GM12878 (cell line): ENCODE results near the gene PARM1. TPM values are rescaled to one million over a fixed set of nuclear protein-coding genes. Genes with fewer than 3 reads are reported as not detected.

Experiments used
- CBX5 ChIP-seq: sonication (generic); IDR thresholded peaks from 2 replicates; pipeline ENCODE4 v1.6.1; 2016; ENCODE audit warnings: low read depth, moderate library complexity, mild to moderate bottlenecking, inconsistent platforms
- CREB1 ChIP-seq: IDR thresholded peaks from 2 replicates; pipeline ENCODE4 v1.6.1; 2012; ENCODE audit warnings: low read depth, mild to moderate bottlenecking, inconsistent platforms
- EED ChIP-seq: sonication (generic); IDR thresholded peaks from 2 replicates; pipeline ENCODE4 v1.6.1; 2016; ENCODE audit warnings: antibody characterized with exemption, low read depth
- ESRRA ChIP-seq: IDR thresholded peaks from 2 replicates; pipeline ENCODE4 v1.6.1; 2012; ENCODE audit warnings: mild to moderate bottlenecking, low read length, improper control_type of control experiment
- FOS ChIP-seq: IDR thresholded peaks from 3 replicates; pipeline ENCODE4 v1.6.1; 2011; ENCODE audit warnings: borderline replicate concordance; ENCODE audit not compliant: insufficient read length; ENCODE audit errors: extremely low read depth
- HDAC6 ChIP-seq: fragments of 200-600 bp; sonication (generic); IDR thresholded peaks from one replicate; pipeline ENCODE4 v1.8.0; 2017; ENCODE audit warnings: antibody characterized with exemption; ENCODE audit not compliant: unreplicated experiment
- IRF4 ChIP-seq: IDR thresholded peaks from 2 replicates; pipeline ENCODE4 v1.6.1; 2011; ENCODE audit warnings: low read depth, low read length
- IRF5 ChIP-seq: fragments of 450-650 bp; IDR thresholded peaks from 2 replicates; pipeline ENCODE4 v1.6.1; 2017; ENCODE audit warnings: borderline replicate concordance
- JUND ChIP-seq: IDR thresholded peaks from 2 replicates; pipeline ENCODE4 v1.6.1; 2012; ENCODE audit warnings: low read depth, mild to moderate bottlenecking, low read length, improper control_type of control experiment, moderate library complexity
- KAT2A ChIP-seq: conservative IDR thresholded peaks from 2 replicates; pipeline ENCODE4 v1.6.1; 2011; ENCODE audit warnings: low read depth, low read length; ENCODE audit not compliant: control insufficient read depth
- KLF5 ChIP-seq: fragments of 450-650 bp; IDR thresholded peaks from 2 replicates; pipeline ENCODE4 v1.6.1; 2014; ENCODE audit warnings: mild to moderate bottlenecking; ENCODE audit not compliant: partially characterized antibody
- MLLT1 ChIP-seq: fragments of 450-650 bp; IDR thresholded peaks from 2 replicates; pipeline ENCODE4 v1.6.1; 2016; ENCODE audit warnings: mild to moderate bottlenecking
- MXI1 ChIP-seq: fragments of 150-350 bp; IDR thresholded peaks from 2 replicates; pipeline ENCODE4 v1.6.1; 2011; ENCODE audit warnings: low read depth, mild to moderate bottlenecking, inconsistent platforms, low read length, improper control_type of control experiment
- NKRF ChIP-seq: fragments of 450-650 bp; conservative IDR thresholded peaks from 2 replicates; pipeline ENCODE4 v1.6.1; 2017; ENCODE audit warnings: mild to moderate bottlenecking, moderate library complexity
- POLR2AphosphoS5 ChIP-seq: IDR thresholded peaks from 2 replicates; pipeline ENCODE4 v1.6.1; 2011; ENCODE audit warnings: mild to moderate bottlenecking, low read length, inconsistent platforms
- SMC3 ChIP-seq: IDR thresholded peaks from 2 replicates; pipeline ENCODE4 v1.6.1; 2011; ENCODE audit warnings: low read length, improper control_type of control experiment, borderline replicate concordance
- SUZ12 ChIP-seq: fragments of 200-600 bp; sonication (generic); IDR thresholded peaks from one replicate; pipeline ENCODE4 v1.6.1; 2018; ENCODE audit warnings: antibody characterized with exemption, mild to moderate bottlenecking; ENCODE audit not compliant: unreplicated experiment
- TCF7 ChIP-seq: IDR thresholded peaks from 2 replicates; pipeline ENCODE4 v1.6.1; 2014; ENCODE audit warnings: antibody characterized with exemption, borderline replicate concordance
- YY1 ChIP-seq: IDR thresholded peaks from 2 replicates; pipeline ENCODE4 v1.6.1; 2011; ENCODE audit warnings: low read depth, mild to moderate bottlenecking, low read length
- polyA plus RNA-seq, 11 experiments: library from polyadenylated mRNA; depleted of rRNA in 4 of 11; unstranded in 6 of 11; stranded (reverse) in 5 of 11; fragments of >200 nt; fragmentation: Nextera tagmentation in 4 of 11; fragmentation: Illumina TruSeq in 1 of 11; extraction: Ambion mirVana in 4 of 11; extraction: Trizol in 1 of 11; gene quantifications; 1 replicate in 1 of 11; 2 replicates in 10 of 11; pipeline versions ENCODE4 v1.2.1 to v1.2.3, GENCODE V29; 2011 to 2016; ENCODE audit warnings: inconsistent platforms in 2 of 11, missing spikeins in 2 of 11, low read depth in 1 of 11
- total RNA-seq, 4 experiments: library from RNA; depleted of rRNA in 3 of 4; stranded (reverse); fragments of >200 nt in 3 of 4; fragmentation: Illumina TruSeq in 1 of 4; extraction: Trizol in 1 of 4; gene quantifications; 2 replicates each; pipeline versions ENCODE4 v1.2.1 to v1.2.3, GENCODE V29; 2013 to 2021
- TF ChIP-seq, protein P1 (sequence below): fragments of 450-650 bp; IDR thresholded peaks from 2 replicates; pipeline ENCODE4 v1.6.1; 2017; ENCODE audit warnings: mild to moderate bottlenecking, moderate library complexity
- TF ChIP-seq, protein P2 (sequence below): fragments of 450-650 bp; IDR thresholded peaks from 2 replicates; pipeline ENCODE4 v1.6.1; 2017; ENCODE audit warnings: mild to moderate bottlenecking, low read depth, inconsistent platforms; ENCODE audit not compliant: poor library complexity, severe bottlenecking

PARM1 gene
- total and polyA plus RNA-seq, 10 of the 15 experiments (the other 5 are each of a cell fraction or from before 2014, with no cell fraction given) = 13.9 to 56.2 (median 41.3) TPM

DNA sequence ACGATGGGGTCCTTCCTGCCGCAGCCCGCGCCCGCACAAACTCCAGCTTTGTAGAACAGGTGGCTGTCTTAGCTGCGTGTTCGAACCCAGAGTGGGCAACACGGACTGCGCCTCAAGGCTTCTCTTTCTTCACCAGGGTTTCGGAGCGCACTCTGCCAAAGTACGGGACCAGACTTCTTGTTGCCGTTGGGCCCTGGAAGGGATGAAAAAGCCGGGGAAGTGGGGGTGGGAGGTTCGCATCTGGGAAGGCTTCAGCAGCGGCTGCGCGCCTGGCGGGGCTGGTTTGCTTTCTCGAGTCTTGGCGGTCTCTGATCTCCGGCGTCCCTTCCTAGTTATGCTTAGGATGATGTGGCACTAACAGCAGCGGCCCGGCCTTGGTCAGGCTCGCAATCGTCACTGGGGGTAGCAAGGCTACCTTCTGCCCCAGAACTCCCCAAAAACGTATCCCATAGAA, 673 bp downstream of the PARM1 start (continued):
- TF ChIP-seq NKRF = no peak; the same call in 1 of the 2 replicates
- no peak for TF ChIP-seq SUZ12
- TF ChIP-seq FOS = no peak
- TF ChIP-seq CBX5 = 0 out of 2 replicates have a peak, but pooled peaks have one; percentile 20
- TF ChIP-seq CREB1 = no peak
- TF ChIP-seq POLR2AphosphoS5 = no peak
- TF ChIP-seq KLF5 = no peak
- no peak for TF ChIP-seq IRF5
- TF ChIP-seq MLLT1 = no peak
- 0 out of 2 replicates have a peak, but pooled peaks have one; percentile 4 for TF ChIP-seq SMC3
- TF ChIP-seq, protein P1, sequence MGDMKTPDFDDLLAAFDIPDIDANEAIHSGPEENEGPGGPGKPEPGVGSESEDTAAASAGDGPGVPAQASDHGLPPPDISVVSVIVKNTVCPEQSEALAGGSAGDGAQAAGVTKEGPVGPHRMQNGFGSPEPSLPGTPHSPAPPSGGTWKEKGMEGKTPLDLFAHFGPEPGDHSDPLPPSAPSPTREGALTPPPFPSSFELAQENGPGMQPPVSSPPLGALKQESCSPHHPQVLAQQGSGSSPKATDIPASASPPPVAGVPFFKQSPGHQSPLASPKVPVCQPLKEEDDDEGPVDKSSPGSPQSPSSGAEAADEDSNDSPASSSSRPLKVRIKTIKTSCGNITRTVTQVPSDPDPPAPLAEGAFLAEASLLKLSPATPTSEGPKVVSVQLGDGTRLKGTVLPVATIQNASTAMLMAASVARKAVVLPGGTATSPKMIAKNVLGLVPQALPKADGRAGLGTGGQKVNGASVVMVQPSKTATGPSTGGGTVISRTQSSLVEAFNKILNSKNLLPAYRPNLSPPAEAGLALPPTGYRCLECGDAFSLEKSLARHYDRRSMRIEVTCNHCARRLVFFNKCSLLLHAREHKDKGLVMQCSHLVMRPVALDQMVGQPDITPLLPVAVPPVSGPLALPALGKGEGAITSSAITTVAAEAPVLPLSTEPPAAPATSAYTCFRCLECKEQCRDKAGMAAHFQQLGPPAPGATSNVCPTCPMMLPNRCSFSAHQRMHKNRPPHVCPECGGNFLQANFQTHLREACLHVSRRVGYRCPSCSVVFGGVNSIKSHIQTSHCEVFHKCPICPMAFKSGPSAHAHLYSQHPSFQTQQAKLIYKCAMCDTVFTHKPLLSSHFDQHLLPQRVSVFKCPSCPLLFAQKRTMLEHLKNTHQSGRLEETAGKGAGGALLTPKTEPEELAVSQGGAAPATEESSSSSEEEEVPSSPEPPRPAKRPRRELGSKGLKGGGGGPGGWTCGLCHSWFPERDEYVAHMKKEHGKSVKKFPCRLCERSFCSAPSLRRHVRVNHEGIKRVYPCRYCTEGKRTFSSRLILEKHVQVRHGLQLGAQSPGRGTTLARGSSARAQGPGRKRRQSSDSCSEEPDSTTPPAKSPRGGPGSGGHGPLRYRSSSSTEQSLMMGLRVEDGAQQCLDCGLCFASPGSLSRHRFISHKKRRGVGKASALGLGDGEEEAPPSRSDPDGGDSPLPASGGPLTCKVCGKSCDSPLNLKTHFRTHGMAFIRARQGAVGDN = no peak
- no peak for TF ChIP-seq ESRRA
- no peak for TF ChIP-seq MXI1
- no peak for TF ChIP-seq JUND
- TF ChIP-seq KAT2A = no peak
- peak; percentile 11 for TF ChIP-seq HDAC6
- TF ChIP-seq IRF4 = no peak
- TF ChIP-seq, protein P2, sequence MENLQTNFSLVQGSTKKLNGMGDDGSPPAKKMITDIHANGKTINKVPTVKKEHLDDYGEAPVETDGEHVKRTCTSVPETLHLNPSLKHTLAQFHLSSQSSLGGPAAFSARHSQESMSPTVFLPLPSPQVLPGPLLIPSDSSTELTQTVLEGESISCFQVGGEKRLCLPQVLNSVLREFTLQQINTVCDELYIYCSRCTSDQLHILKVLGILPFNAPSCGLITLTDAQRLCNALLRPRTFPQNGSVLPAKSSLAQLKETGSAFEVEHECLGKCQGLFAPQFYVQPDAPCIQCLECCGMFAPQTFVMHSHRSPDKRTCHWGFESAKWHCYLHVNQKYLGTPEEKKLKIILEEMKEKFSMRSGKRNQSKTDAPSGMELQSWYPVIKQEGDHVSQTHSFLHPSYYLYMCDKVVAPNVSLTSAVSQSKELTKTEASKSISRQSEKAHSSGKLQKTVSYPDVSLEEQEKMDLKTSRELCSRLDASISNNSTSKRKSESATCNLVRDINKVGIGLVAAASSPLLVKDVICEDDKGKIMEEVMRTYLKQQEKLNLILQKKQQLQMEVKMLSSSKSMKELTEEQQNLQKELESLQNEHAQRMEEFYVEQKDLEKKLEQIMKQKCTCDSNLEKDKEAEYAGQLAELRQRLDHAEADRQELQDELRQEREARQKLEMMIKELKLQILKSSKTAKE = no peak
- TF ChIP-seq YY1 = no peak
- TF ChIP-seq EED = no peak
- TF ChIP-seq TCF7 = no peak
